GM12878 (cell line): ENCODE data around the gene C19orf73. TPM values are rescaled to one million over a fixed set of nuclear protein-coding genes. Genes with fewer than 3 reads are reported as not detected.
A peak's percentile ranks its signal among the peaks of the same experiment; 100 is the strongest.

Source experiments
- ATAC-seq: fragments of 200-7000 bp; cut with Tn5 transposase; 3 replicates; pipeline ENCODE4 v1.9.1; 2020; ENCODE audit warnings: mild to moderate bottlenecking, moderate library complexity
- BruUV-seq: library from RNA; stranded (reverse); fragments of 400-500 nt; replicated peaks from 2 replicates; lab custom pipeline; 2021; lab: Mats Ljungman, UMichigan
- CTCF ChIA-PET: fragments of 300-600 bp; sonication (Branson Sonifier 250); formaldehyde crosslinking; extraction: SDS; loops from one replicate; lab custom pipeline; 2021; ENCODE audit warnings: inconsistent platforms; lab: Yijun Ruan, JAX
- POLR2A ChIA-PET: fragments of 350-600 bp; formaldehyde crosslinking; extraction: SDS; loops from one replicate; lab custom pipeline; 2021; ENCODE audit warnings: inconsistent platforms; lab: Charles Lee
- RAD21 ChIA-PET: fragments of 300-600 bp; sonication (Branson Sonifier 250); formaldehyde crosslinking; loops from one replicate; lab custom pipeline; 2023; ENCODE audit warnings: antibody characterized with exemption; ENCODE audit not compliant: unreplicated experiment; lab: Charles Lee
- SMC1A ChIA-PET: fragments of 300-600 bp; sonication (Branson Sonifier 250); formaldehyde crosslinking; loops from one replicate; lab custom pipeline; 2023; ENCODE audit not compliant: unreplicated experiment, uncharacterized antibody; lab: Charles Lee
- DNase-seq: peaks from one replicate; pipeline ENCODE4 v3.0.0-alpha.2; 2011; ENCODE audit warnings: low read depth, low spot score
- FAIRE-seq: peaks from 3 replicates; lab custom pipeline; 2011; peaks lifted over from hg19 to GRCh38; lab: Jason Lieb, UNC
- H2AFZ ChIP-seq: 2 replicates; pipeline ENCODE4 v1.6.0; 2011; ENCODE audit warnings: low read depth, low read length, control low read depth; ENCODE audit not compliant: control insufficient read depth
- H3K27ac ChIP-seq: 2 replicates; pipeline ENCODE4 v1.5.1; 2011; ENCODE audit warnings: control low read depth; ENCODE audit not compliant: control insufficient read depth, insufficient read depth
- H3K27me3 ChIP-seq, 2 experiments: replicated peaks in 1 of 2; 2 replicates each; pipeline versions ENCODE4 v1.6.0 to v1.6.1; 2011; ENCODE audit warnings: low read length in 1 of 2; ENCODE audit not compliant: control insufficient read depth in 2 of 2, insufficient read depth in 2 of 2
- H3K36me3 ChIP-seq, 2 experiments: 2 replicates each; pipeline ENCODE4 v1.5.1; 2011; ENCODE audit warnings: low read length in 1 of 2; ENCODE audit not compliant: control insufficient read depth in 2 of 2, insufficient read depth in 2 of 2
- H3K4me1 ChIP-seq: 2 replicates; pipeline ENCODE4 v1.6.1; 2011; ENCODE audit warnings: mild to moderate bottlenecking, low read length, moderate library complexity, mixed read lengths; ENCODE audit not compliant: control insufficient read depth, insufficient read depth
- H3K4me2 ChIP-seq: 2 replicates; pipeline ENCODE4 v1.6.0; 2011; ENCODE audit warnings: control low read depth; ENCODE audit not compliant: control insufficient read depth, insufficient read depth
- H3K4me3 ChIP-seq: fragments of 200-600 bp; sonication (generic); 2 replicates; pipeline ENCODE4 v1.5.1; 2016
- H3K79me2 ChIP-seq: 2 replicates; pipeline ENCODE4 v1.6.0; 2011; ENCODE audit warnings: low read length; ENCODE audit not compliant: control insufficient read depth, insufficient read depth
- H3K9ac ChIP-seq: 2 replicates; pipeline ENCODE4 v1.8.0; 2011; ENCODE audit warnings: low read length, control low read depth, mixed read lengths; ENCODE audit not compliant: control insufficient read depth, insufficient read depth
- H3K9me3 ChIP-seq: replicated peaks from 3 replicates; pipeline ENCODE4 v1.5.1; 2011; ENCODE audit warnings: mild to moderate bottlenecking, low read length; ENCODE audit not compliant: control insufficient read depth, insufficient read depth
- H4K20me1 ChIP-seq: 2 replicates; pipeline ENCODE4 v1.6.0; 2011; ENCODE audit not compliant: control insufficient read depth, insufficient read depth
- CBX3 ChIP-seq: fragments of 200-600 bp; sonication (generic); IDR thresholded peaks from 2 replicates; pipeline ENCODE4 v1.6.1; 2016; ENCODE audit warnings: low read depth, borderline replicate concordance
- KLF5 ChIP-seq: fragments of 450-650 bp; IDR thresholded peaks from 2 replicates; pipeline ENCODE4 v1.6.1; 2014; ENCODE audit warnings: mild to moderate bottlenecking; ENCODE audit not compliant: partially characterized antibody
- MEF2B ChIP-seq: fragments of 450-650 bp; IDR thresholded peaks from 2 replicates; pipeline ENCODE4 v1.6.1; 2018; ENCODE audit warnings: mild to moderate bottlenecking, moderate library complexity; ENCODE audit not compliant: partially characterized antibody, poor library complexity, severe bottlenecking
- RELA ChIP-seq: fragments of 450-650 bp; IDR thresholded peaks from 2 replicates; pipeline ENCODE4 v1.8.0; 2014; ENCODE audit warnings: borderline replicate concordance; ENCODE audit not compliant: partially characterized antibody
- SIN3A ChIP-seq: IDR thresholded peaks from 2 replicates; pipeline ENCODE4 v1.6.1; 2012; ENCODE audit warnings: low read depth, low read length, improper control_type of control experiment
- ZBTB33 ChIP-seq: fragments of 450-650 bp; IDR thresholded peaks from 2 replicates; pipeline ENCODE4 v1.6.1; 2017; ENCODE audit warnings: mild to moderate bottlenecking
- WGBS: methylation state at CpG from one replicate; pipeline ENCODE4 v1.1.6; 2016; ENCODE audit warnings: low lambda C conversion rate; ENCODE audit not compliant: insufficient replicate concordance, insufficient coverage; ENCODE audit errors: missing lambda C conversion rate; 5-methylcytosine and 5-hydroxymethylcytosine counted together
- in situ Hi-C: fragments of 300-500 bp; cut with MboI; formaldehyde crosslinking; loops from 9 replicates; pipeline ENCODE4 v1.14.3; 2018; ENCODE audit warnings: mixed read lengths
- intact Hi-C: fragments of 100-400 bp; cut with micrococcal nuclease; formaldehyde crosslinking; loops from one replicate; pipeline ENCODE4 v1.14.2; 2022; ENCODE audit not compliant: unreplicated experiment
- polyA plus RNA-seq, 11 experiments: library from polyadenylated mRNA; depleted of rRNA in 4 of 11; unstranded in 6 of 11; stranded (reverse) in 5 of 11; fragments of >200 nt; fragmentation: Nextera tagmentation in 4 of 11; fragmentation: Illumina TruSeq in 1 of 11; extraction: Ambion mirVana in 4 of 11; extraction: Trizol in 1 of 11; gene quantifications; 1 replicate in 1 of 11; 2 replicates in 10 of 11; pipeline versions ENCODE4 v1.2.1 to v1.2.3, GENCODE V29; 2011 to 2016; ENCODE audit warnings: inconsistent platforms in 2 of 11, missing spikeins in 2 of 11, low read depth in 1 of 11
- total RNA-seq, 4 experiments: library from RNA; depleted of rRNA in 3 of 4; stranded (reverse); fragments of >200 nt in 3 of 4; fragmentation: Illumina TruSeq in 1 of 4; extraction: Trizol in 1 of 4; gene quantifications; 2 replicates each; pipeline versions ENCODE4 v1.2.1 to v1.2.3, GENCODE V29; 2013 to 2021
- TF ChIP-seq, protein P1 (sequence below): IDR thresholded peaks from 2 replicates; pipeline ENCODE4 v1.6.1; 2012; ENCODE audit warnings: low read depth, low read length, improper control_type of control experiment

The C19orf73 gene
- total and polyA plus RNA-seq, 10 of the 15 experiments (the other 5 are each of a cell fraction or from before 2014, with no cell fraction given), result 0.20 to 2.0 (median 0.80) TPM

GRCh38 chr19:49150944-49151243 is 32.0 kb upstream of the C19orf73 start:
- Histone ChIP-seq H3K27me3 (peaks cover 6 to 22% of the 10 kb centered on the region in 2 experiments), H4K20me1 (no peaks in the 10 kb centered on the region), H3K4me2 (peak overlapping the region; percentile 82; the same call in 1 of the 2 replicates), H3K27ac (no peak overlapping the region), H3K4me1 (peaks cover 10% of the 10 kb centered on the region), H3K4me3 (peak overlapping the region; percentile 63; the same call in 1 of the 2 replicates), H3K9ac (no peak overlapping the region), H3K79me2 (no peaks in the 10 kb centered on the region), H2AFZ (no peak overlapping the region), H3K36me3 (no peaks in the 10 kb centered on the region), H3K9me3 (peaks cover 4% of the 10 kb centered on the region; the same call in 2 of the 3 replicates)
- intact Hi-C loops (no loop called here), in situ Hi-C loops (no loop called here)
- no peak for TF ChIP-seq CBX3
- no peak for TF ChIP-seq MEF2B
- TF ChIP-seq KLF5, result no peak
- no peak for TF ChIP-seq SIN3A
- TF ChIP-seq ZBTB33, result no peak
- TF ChIP-seq, protein P1, sequence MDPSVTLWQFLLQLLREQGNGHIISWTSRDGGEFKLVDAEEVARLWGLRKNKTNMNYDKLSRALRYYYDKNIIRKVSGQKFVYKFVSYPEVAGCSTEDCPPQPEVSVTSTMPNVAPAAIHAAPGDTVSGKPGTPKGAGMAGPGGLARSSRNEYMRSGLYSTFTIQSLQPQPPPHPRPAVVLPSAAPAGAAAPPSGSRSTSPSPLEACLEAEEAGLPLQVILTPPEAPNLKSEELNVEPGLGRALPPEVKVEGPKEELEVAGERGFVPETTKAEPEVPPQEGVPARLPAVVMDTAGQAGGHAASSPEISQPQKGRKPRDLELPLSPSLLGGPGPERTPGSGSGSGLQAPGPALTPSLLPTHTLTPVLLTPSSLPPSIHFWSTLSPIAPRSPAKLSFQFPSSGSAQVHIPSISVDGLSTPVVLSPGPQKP, result no peak
- TF ChIP-seq RELA, result no peak
- FAIRE-seq (no peak), DNase-seq (no peak), ATAC-seq (no peak)
- ChIA-PET RAD21 (interaction anchor here (1.1 to 1.6 kb wide), 2 partner anchors 23 to 157 kb away, joined by 3 to 5 read pairs; partner anchors contain the start of gene RUVBL2), SMC1A (interaction anchor here (1.2 kb wide), 1 partner anchor 48 kb away, joined by 4 read pairs; no protein-coding TSS in a partner anchor), POLR2A (interaction anchor here (0.5 to 0.6 kb wide), 2 partner anchors 34 kb away, joined by 6 to 8 read pairs; no protein-coding TSS in a partner anchor), CTCF (interaction anchor here (0.8 to 1.9 kb wide), 3 partner anchors 48 to 57 kb away, joined by 3 to 7 read pairs (median 5); no protein-coding TSS in a partner anchor)
- no TSS peak for BruUV-seq
- WGBS, result 8% methylated on average over 15 of the region's 16 CpGs
